EL (cell line): ENCODE measurements around the gene CELA2A.

Source experiments
- DNase-seq: peaks from one replicate; pipeline ENCODE4 v3.0.0-alpha.2; 2016

CELA2A gene

GRCh38 chr1:15456313-15456954 is at the start of gene CELA2A:
Gene CELA2A, plus strand, starts transcription at chr1:15456732. Its CDS starts 22 bp downstream, at chr1:15456754.
- no peak for DNase-seq

- no peak for DNase-seq
Observed at GRCh38 chr1:15407580-15407979, 49.0 kb upstream of the CELA2A start.

- no peak for DNase-seq
Observed at GRCh38 chr1:15408890-15409387, 47.6 kb upstream of the CELA2A start.

- peak; percentile 82 for DNase-seq
Observed at GRCh38 chr1:15409388-15410222, 46.9 kb upstream of the CELA2A start, which contains the start of gene EFHD2. Gene EFHD2, plus strand, starts transcription at chr1:15409888. Its CDS starts 84 bp downstream, at chr1:15409972.

- DNase-seq, result no peak
Observed at GRCh38 chr1:15410223-15410883, 46.2 kb upstream of the CELA2A start.

- no peak for DNase-seq
Observed at GRCh38 chr1:15410884-15411245, 45.7 kb upstream of the CELA2A start.

- peak; percentile 50 for DNase-seq
Observed at GRCh38 chr1:15411593-15412137, 44.9 kb upstream of the CELA2A start.

- peak; percentile 20 for DNase-seq
Observed at GRCh38 chr1:15412175-15412800, 44.2 kb upstream of the CELA2A start.

GRCh38 chr1:15412843-15413242 is 43.7 kb upstream of the CELA2A start:
- DNase-seq, result no peak

- no peak for DNase-seq
Observed at GRCh38 chr1:15413563-15414444, 42.7 kb upstream of the CELA2A start.

- DNase-seq, result no peak
Observed at GRCh38 chr1:15414445-15414983, 42.0 kb upstream of the CELA2A start.

GRCh38 chr1:15417059-15417934 is 39.2 kb upstream of the CELA2A start:
- peak; percentile 82 for DNase-seq

GRCh38 chr1:15418806-15419515 is 37.6 kb upstream of the CELA2A start:
- peak; percentile 46 for DNase-seq

GRCh38 chr1:15420853-15421465 is 35.6 kb upstream of the CELA2A start:
- no peak for DNase-seq

- no peak for DNase-seq
Observed at GRCh38 chr1:15422871-15423270, 33.7 kb upstream of the CELA2A start.

GRCh38 chr1:15423355-15424077 is 33.0 kb upstream of the CELA2A start:
- DNase-seq, result no peak

GRCh38 chr1:15424146-15424667 is 32.3 kb upstream of the CELA2A start:
- no peak for DNase-seq

- DNase-seq, result no peak
Observed at GRCh38 chr1:15424981-15425380, 31.6 kb upstream of the CELA2A start.
